Stimulated activated naive B cell treated with anti-CD40 and anti-IgM and Interleukin-4, amounts not matched to agents 10 μg/mL and 1 μg/mL and 100 μg/mL, for 72 hours (primary cell): ENCODE data around the gene POU6F2.

Source experiments
- ATAC-seq, 2 donors: fragments of 150-1000 bp; cut with Tn5 transposase; replicated peaks; 2 replicates each; pipeline ENCODE4 v1.10.0; 2021; ENCODE audit warnings: moderate library complexity in 1 of 2
- DNase-seq: peaks from one replicate; pipeline ENCODE4 v3.0.0; 2021
- H3K27ac Mint-ChIP-seq: one replicate; pipeline ENCODE4 v1.8.0; 2022; ENCODE audit warnings: mild to moderate bottlenecking, mixed read lengths
- H3K27me3 Mint-ChIP-seq, 2 donors: one replicate each; pipeline ENCODE4 v1.8.0; 2022; ENCODE audit warnings: mixed read lengths in 2 of 2
- H3K36me3 Mint-ChIP-seq, 2 donors: one replicate each; pipeline ENCODE4 v1.8.0; 2022; ENCODE audit warnings: mixed read lengths in 2 of 2, mild to moderate bottlenecking in 1 of 2
- H3K4me1 Mint-ChIP-seq, 2 donors: one replicate each; pipeline ENCODE4 v1.8.0; 2022; ENCODE audit warnings: mixed read lengths in 2 of 2, mild to moderate bottlenecking in 1 of 2
- H3K4me3 Mint-ChIP-seq, 2 donors: one replicate each; pipeline ENCODE4 v1.8.0; 2022; ENCODE audit warnings: mild to moderate bottlenecking in 2 of 2, mixed read lengths in 2 of 2, moderate library complexity in 1 of 2
- H3K9me3 Mint-ChIP-seq, 2 donors: one replicate each; pipeline ENCODE4 v1.8.0; 2022; ENCODE audit warnings: mixed read lengths in 2 of 2, mild to moderate bottlenecking in 1 of 2

The POU6F2 gene

GRCh38 chr7:39219869-39220268 lies 242.2 kb downstream of the POU6F2 start:
- DNase-seq (no peak), ATAC-seq (no peak)
- Mint-ChIP-seq H3K4me3 (no peak overlapping the region), H3K4me1 (no peaks in the 10 kb centered on the region), H3K36me3 (no peaks in the 10 kb centered on the region), H3K9me3 (no peaks in the 10 kb centered on the region), H3K27me3 (peaks cover 0 to 6% of the 10 kb centered on the region in 2 donors), H3K27ac (no peak overlapping the region)

GRCh38 chr7:39221901-39222300 lies 244.2 kb downstream of the POU6F2 start:
- ATAC-seq, result no peak
- Mint-ChIP-seq H3K4me1 (no peaks in the 10 kb centered on the region), H3K27me3 (no peaks in the 10 kb centered on the region), H3K36me3 (no peaks in the 10 kb centered on the region), H3K9me3 (no peaks in the 10 kb centered on the region), H3K27ac (no peak overlapping the region), H3K4me3 (no peak overlapping the region)
- DNase-seq, result no peak

GRCh38 chr7:39228946-39229345 lies 251.2 kb downstream of the POU6F2 start:
- Mint-ChIP-seq H3K4me1 (no peaks in the 10 kb centered on the region), H3K36me3 (no peaks in the 10 kb centered on the region), H3K27me3 (peaks cover 7 to 12% of the 10 kb centered on the region in 2 donors), H3K27ac (no peak overlapping the region), H3K9me3 (no peaks in the 10 kb centered on the region), H3K4me3 (no peak overlapping the region)
- DNase-seq, result no peak
- no peak for ATAC-seq

GRCh38 chr7:39233851-39234529 lies 256.3 kb downstream of the POU6F2 start:
- Mint-ChIP-seq H3K9me3 (no peaks in the 10 kb centered on the region), H3K4me1 (no peaks in the 10 kb centered on the region), H3K36me3 (no peaks in the 10 kb centered on the region), H3K4me3 (no peak overlapping the region), H3K27ac (no peak overlapping the region), H3K27me3 (peaks cover 7 to 9% of the 10 kb centered on the region in 2 donors)
- DNase-seq (no peak), ATAC-seq (no peak)

- Mint-ChIP-seq H3K27ac (no peak overlapping the region), H3K4me3 (no peak overlapping the region), H3K4me1 (no peaks in the 10 kb centered on the region), H3K9me3 (peaks cover 8 to 10% of the 10 kb centered on the region in 2 donors), H3K27me3 (no peaks in the 10 kb centered on the region), H3K36me3 (no peaks in the 10 kb centered on the region)
- DNase-seq (no peak), ATAC-seq (no peak)
These were observed 260.6 kb downstream of the POU6F2 start for GRCh38 chr7:39238234-39238869.

- H3K4me1 Mint-ChIP-seq, result no peaks in the 10 kb centered on the region
- no peak for ATAC-seq
- no peaks in the 10 kb centered on the region for H3K36me3 Mint-ChIP-seq
- no peak overlapping the region for H3K4me3 Mint-ChIP-seq
- H3K27me3 Mint-ChIP-seq, result peaks cover 0 to 3% of the 10 kb centered on the region in 2 donors
- no peak for DNase-seq
- H3K27ac Mint-ChIP-seq, result no peak overlapping the region
- H3K9me3 Mint-ChIP-seq, result peaks cover 8 to 10% of the 10 kb centered on the region in 2 donors
These were observed 263.2 kb downstream of the POU6F2 start for GRCh38 chr7:39240864-39241263.

- Mint-ChIP-seq H3K9me3 (peaks cover 2% of the 10 kb centered on the region in 2 donors), H3K27me3 (peaks cover 0 to 21% of the 10 kb centered on the region in 2 donors), H3K36me3 (no peaks in the 10 kb centered on the region), H3K27ac (no peak overlapping the region), H3K4me1 (no peaks in the 10 kb centered on the region), H3K4me3 (no peak overlapping the region)
- no peak for ATAC-seq
- no peak for DNase-seq
These were observed 269.9 kb downstream of the POU6F2 start for GRCh38 chr7:39247576-39247975.

- DNase-seq (no peak), ATAC-seq (no peak)
- no peak overlapping the region for H3K27ac Mint-ChIP-seq
- H3K9me3 Mint-ChIP-seq, result no peaks in the 10 kb centered on the region
- no peaks in the 10 kb centered on the region for H3K36me3 Mint-ChIP-seq
- H3K4me3 Mint-ChIP-seq, result no peak overlapping the region
- peaks cover 0 to 21% of the 10 kb centered on the region in 2 donors for H3K27me3 Mint-ChIP-seq
- H3K4me1 Mint-ChIP-seq, result no peaks in the 10 kb centered on the region
These were observed 270.5 kb downstream of the POU6F2 start for GRCh38 chr7:39248041-39248691.

GRCh38 chr7:39248692-39249090 lies 271.0 kb downstream of the POU6F2 start:
- ATAC-seq (no peak), DNase-seq (no peak)
- Mint-ChIP-seq H3K4me3 (no peak overlapping the region), H3K36me3 (no peaks in the 10 kb centered on the region), H3K9me3 (no peaks in the 10 kb centered on the region), H3K27ac (no peak overlapping the region), H3K4me1 (no peaks in the 10 kb centered on the region), H3K27me3 (peaks cover 0 to 21% of the 10 kb centered on the region in 2 donors)

- Mint-ChIP-seq H3K36me3 (no peaks in the 10 kb centered on the region), H3K9me3 (no peaks in the 10 kb centered on the region), H3K27ac (no peak overlapping the region), H3K27me3 (peaks cover 0 to 21% of the 10 kb centered on the region in 2 donors), H3K4me3 (no peak overlapping the region), H3K4me1 (no peaks in the 10 kb centered on the region)
- DNase-seq (no peak), ATAC-seq (no peak)
These were observed 272.0 kb downstream of the POU6F2 start for GRCh38 chr7:39249635-39250152.

GRCh38 chr7:39252916-39253315 lies 275.2 kb downstream of the POU6F2 start:
- Mint-ChIP-seq H3K4me3 (no peak overlapping the region), H3K27ac (no peak overlapping the region)
- no peak for DNase-seq

GRCh38 chr7:39259391-39260003 lies 281.8 kb downstream of the POU6F2 start:
- ATAC-seq, result no peak
- Mint-ChIP-seq H3K36me3 (no peaks in the 10 kb centered on the region), H3K27me3 (no peaks in the 10 kb centered on the region), H3K4me1 (no peaks in the 10 kb centered on the region), H3K9me3 (no peaks in the 10 kb centered on the region), H3K27ac (no peak overlapping the region), H3K4me3 (no peak overlapping the region)
- no peak for DNase-seq

More at GRCh38 chr7:39252916-39253315, 275.2 kb downstream of the POU6F2 start:
- Mint-ChIP-seq H3K4me1 (no peaks in the 10 kb centered on the region), H3K9me3 (no peaks in the 10 kb centered on the region), H3K36me3 (no peaks in the 10 kb centered on the region), H3K27me3 (peaks cover 0 to 13% of the 10 kb centered on the region in 2 donors)
- ATAC-seq, result no peak

- no peak overlapping the region for H3K27ac Mint-ChIP-seq
- no peak for ATAC-seq
- H3K27me3 Mint-ChIP-seq, result no peaks in the 10 kb centered on the region
- DNase-seq, result no peak
- no peaks in the 10 kb centered on the region for H3K36me3 Mint-ChIP-seq
- no peaks in the 10 kb centered on the region for H3K4me1 Mint-ChIP-seq
- H3K9me3 Mint-ChIP-seq, result no peaks in the 10 kb centered on the region
- no peak overlapping the region for H3K4me3 Mint-ChIP-seq
These were observed 282.7 kb downstream of the POU6F2 start for GRCh38 chr7:39260279-39260844.

- Mint-ChIP-seq H3K4me3 (no peak overlapping the region), H3K27me3 (no peaks in the 10 kb centered on the region), H3K36me3 (no peaks in the 10 kb centered on the region), H3K9me3 (no peaks in the 10 kb centered on the region), H3K4me1 (no peaks in the 10 kb centered on the region), H3K27ac (no peak overlapping the region)
- DNase-seq (no peak), ATAC-seq (no peak)
These were observed 284.1 kb downstream of the POU6F2 start for GRCh38 chr7:39261771-39262170.
